GM23248 (cell line): Measurements from ENCODE around the gene MCM9.

Experiments
- EZH2 ChIP-seq: fragments of 200-600 bp; sonication (generic); IDR thresholded peaks from 2 replicates; pipeline ENCODE4 v1.6.1; 2018; ENCODE audit warnings: antibody characterized with exemption, mild to moderate bottlenecking; ENCODE audit not compliant: insufficient read depth, poor library complexity, severe bottlenecking
- EZH2phosphoT487 ChIP-seq: fragments of 200-600 bp; sonication (generic); IDR thresholded peaks from 2 replicates; pipeline ENCODE4 v1.6.1; 2018; ENCODE audit warnings: antibody characterized with exemption, moderate library complexity, mild to moderate bottlenecking, low read depth; ENCODE audit not compliant: insufficient read depth

DNA sequence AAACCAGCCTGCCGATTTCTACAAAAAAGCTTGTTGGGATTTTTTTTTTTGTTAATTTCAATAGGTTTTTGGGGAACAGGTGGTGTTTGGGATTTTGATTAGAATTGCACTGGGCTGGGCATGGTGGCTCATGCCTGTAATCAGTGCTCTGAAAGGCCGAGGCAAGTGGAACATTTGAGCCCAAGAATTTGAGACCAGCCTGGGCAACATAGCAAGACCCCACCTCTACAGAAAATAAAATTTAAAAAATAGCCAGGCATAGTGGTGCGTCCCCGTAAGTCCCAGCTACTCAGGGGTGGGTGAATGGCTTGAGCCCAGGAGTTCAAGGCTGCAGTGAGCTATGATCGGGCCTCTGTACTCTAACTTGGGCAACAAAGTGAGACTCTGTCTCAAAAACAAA, 81.6 kb downstream of the MCM9 start:
- no peak for TF ChIP-seq EZH2
- TF ChIP-seq EZH2phosphoT487 = no peak
